Measurements from ENCODE around the gene PHF24.
"Not testable (repeated sequence)": the region's sequence is repeated elsewhere in the genome, so short reads cannot be mapped to it uniquely, and the experiment has no call there.

PHF24 gene

DNA sequence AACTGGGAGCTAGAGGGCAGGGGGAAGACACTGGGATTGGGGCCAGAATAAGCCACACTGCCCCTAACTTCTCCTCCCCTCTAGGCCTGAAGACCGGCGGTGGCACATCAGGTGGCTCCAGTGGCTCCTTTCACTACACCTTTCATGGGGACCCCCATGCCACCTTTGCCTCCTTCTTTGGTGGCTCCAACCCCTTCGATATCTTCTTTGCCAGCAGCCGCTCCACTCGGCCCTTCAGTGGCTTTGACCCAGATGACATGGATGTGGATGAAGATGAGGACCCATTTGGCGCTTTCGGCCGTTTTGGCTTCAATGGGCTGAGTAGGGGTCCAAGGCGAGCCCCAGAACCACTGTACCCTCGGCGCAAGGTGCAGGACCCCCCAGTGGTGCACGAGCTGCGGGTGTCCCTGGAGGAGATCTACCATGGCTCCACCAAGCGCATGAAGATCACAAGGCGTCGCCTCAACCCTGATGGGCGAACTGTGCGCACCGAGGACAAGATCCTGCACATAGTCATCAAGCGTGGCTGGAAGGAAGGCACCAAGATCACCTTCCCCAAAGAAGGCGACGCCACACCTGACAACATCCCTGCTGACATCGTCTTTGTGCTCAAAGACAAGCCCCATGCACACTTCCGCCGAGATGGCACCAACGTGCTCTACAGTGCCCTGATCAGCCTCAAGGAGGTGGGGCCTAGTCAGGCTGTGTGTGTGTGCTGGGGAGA is 38.3 kb downstream of the PHF24 start:
- FAIRE-seq (no peak), DNase-seq (ENCODE audit: low spot score) (no peak)

DNA sequence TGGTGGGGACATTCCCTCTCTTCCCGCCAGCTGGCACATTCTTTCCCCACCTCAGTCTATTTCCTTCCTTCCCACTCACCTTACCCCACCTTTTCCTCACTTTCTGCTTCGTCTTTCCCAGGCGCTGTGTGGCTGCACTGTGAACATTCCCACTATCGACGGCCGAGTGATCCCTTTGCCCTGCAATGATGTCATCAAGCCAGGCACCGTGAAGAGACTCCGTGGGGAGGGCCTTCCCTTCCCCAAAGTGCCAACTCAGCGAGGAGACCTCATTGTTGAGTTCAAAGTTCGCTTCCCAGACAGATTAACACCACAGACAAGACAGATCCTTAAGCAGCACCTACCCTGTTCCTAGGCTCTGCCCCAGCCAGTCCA is 38.8 kb downstream of the PHF24 start:
- DNase-seq (ENCODE audit: low spot score), result peak; percentile 41
- no peak for FAIRE-seq

DNA sequence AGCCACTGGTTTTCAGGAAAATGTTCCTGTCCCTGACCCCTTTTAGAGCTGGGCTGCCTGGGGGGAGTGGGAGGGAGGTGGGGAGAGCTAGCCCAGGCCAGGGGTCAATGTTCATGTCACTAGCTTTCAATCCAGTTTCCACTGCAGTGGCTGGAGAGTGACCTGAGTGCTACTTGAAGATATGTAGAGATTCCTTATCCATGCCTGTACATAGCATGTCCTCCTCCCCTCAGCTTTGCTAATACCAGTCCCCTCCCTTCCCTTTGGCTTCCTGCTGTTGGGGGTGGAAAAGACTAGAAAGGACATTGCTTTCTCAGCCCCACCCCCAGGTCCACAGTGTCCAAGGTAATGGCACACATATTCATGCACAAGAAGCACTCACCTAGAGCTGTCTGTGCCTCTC is 39.3 kb downstream of the PHF24 start:
- DNase-seq (ENCODE audit: low spot score) (no peak), FAIRE-seq (no peak)

DNA sequence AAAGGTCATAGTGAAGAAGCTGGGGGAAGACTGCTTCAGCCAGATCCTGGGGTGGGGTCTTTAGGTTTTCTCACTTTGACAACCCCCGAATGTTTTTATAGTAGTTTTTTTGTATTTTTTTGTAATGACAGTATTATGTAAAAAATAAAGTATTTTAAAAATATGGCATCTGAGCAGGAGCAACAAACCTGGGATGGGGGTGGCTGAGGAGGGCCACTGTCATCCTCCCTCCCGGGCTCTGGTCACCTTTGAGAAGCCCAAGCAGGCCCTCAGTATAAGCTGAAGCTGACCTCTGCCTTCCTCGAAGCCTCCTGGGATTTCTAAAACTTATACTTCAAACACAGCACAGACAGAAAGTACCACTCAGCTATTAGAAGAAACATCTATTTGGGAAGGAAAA is 40.2 kb downstream of the PHF24 start:
- no peak for DNase-seq (ENCODE audit: low spot score)
- FAIRE-seq, result no peak

DNA sequence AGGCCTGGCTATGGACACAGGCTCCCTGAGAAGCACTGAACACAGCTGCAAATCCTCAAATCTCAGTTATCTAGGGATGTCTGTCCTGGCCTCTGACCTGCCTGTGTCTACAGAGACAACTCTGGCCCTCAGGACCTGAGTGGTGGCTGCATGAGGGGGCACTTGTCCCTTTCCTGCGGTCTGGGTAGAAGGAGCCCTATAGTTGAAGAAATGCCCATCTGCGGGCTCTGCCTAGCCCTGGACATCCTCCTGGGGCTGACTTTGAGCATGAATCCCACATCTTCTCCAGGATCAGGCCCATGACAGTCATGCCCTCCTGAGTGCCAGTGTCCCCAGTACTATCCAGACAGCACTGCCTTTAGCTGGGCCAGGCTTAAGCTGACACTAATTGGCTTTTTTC is 41.5 kb downstream of the PHF24 start:
- no peak for FAIRE-seq
- no peak for DNase-seq (ENCODE audit: low spot score)

DNA sequence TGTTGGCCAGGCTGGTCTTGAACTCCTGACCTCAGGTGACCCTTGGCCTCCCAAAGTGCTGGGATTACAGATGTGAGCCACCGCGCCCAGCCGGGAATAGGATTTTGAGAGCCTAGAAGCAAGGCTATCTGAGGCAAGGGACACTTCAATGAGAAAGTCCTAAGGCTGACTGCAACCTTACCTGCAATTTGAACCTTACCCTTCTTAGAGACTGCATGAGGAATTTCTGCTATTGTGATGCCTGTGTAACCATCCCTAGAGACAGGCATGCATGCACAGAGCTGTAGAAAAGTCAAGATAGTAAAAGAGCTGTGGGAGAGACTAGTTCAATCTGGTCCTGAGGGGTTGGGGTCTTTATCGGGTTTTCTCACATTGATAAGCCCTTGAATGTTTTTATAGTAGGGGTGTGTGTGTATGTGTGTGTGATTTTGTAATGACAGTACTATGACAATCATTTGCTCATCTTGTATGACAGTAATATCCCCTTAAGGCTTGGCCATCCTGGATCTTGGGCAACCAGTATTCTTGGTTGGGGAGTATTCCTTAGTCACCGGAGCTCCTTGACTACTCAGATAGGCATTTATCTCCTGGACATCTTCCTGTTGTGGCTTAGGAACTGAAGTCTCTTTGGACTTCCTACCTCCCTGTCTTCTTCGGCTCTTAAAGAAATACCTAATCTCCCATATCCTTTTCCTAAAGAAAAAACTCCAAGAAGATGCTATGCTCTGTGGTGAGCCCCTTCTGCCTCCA is 42.6 kb downstream of the PHF24 start:
- FAIRE-seq (no peak), DNase-seq (ENCODE audit: low spot score) (peak; percentile 78)

DNA sequence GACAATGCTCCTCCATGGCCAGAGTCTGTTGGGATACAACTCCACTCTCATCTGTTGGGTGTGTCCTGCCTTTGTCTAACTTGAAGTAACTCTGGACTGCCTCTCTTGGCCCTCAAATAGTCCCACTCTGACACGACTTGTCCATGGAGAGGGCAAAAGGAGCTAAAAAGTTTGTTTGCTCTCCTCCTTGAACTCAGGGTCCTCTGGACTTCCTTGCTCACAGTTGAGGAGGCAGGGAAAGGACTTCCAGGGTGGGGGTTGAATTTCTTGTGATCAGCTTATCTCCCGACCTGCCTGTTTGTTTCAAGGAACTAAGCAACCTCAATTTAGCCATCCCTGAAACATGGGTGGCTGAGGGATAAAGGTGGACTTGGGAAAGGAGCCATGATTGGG is 43.2 kb downstream of the PHF24 start:
- no peak for FAIRE-seq

DNA sequence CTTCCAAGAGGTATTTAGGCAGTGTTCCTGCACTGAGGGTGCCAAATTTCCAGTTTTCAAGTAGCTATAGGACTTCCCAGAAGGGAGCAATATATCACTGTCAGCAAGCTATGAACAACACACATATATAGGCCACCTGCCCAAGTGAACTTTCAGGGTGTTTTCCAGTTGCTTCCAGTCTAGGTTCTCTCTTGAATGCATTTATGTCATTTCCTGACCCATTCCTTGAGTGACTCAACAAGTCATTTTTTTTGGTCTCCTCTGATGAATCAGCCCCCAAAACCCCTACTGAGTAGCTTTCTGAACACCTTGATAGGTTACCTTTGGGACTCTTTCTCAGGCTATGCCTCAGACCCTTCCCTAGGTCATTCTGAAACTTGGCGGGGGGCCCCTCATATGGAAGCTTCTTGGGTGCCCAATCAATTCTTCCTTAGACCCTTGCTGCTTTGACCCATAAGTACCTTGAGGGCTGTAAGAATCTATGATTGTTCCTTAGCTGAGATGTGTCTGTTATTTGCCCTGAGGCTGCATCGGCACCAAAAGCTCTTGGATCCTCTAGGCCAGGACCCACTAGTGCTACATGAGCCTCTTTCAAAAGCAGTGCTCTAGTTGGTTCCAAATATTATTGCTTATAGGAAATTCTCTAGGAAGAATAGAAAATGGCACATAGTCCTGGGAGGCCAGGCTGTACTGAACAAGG is 43.9 kb downstream of the PHF24 start:
- no peak for FAIRE-seq
- DNase-seq (ENCODE audit: low spot score), result peak; percentile 44

More for the DNA sequence above, 43.2 kb downstream of the PHF24 start:
- DNase-seq (ENCODE audit: low spot score), result no peak

DNA sequence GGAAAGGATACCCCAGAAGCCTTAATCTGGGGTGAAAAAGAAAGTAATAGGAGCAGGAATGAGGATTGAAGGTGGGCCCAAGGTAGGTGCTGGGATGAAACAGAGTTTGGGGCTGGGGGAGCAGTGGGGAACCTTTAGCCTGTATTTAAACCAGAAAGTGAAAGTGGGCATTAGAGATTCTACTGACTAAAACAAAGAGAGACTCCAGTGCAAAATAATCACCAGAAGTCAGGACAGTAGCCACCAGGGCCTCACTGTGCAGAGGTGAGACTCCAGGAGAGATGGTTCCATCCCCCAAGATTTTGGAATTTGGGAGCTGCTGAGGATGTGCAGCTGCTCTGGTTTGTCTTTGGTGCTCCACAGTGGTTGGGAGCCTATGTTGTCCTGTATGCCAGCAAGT is 44.5 kb downstream of the PHF24 start:
- DNase-seq (ENCODE audit: low spot score), result no peak
- FAIRE-seq, result no peak

DNA sequence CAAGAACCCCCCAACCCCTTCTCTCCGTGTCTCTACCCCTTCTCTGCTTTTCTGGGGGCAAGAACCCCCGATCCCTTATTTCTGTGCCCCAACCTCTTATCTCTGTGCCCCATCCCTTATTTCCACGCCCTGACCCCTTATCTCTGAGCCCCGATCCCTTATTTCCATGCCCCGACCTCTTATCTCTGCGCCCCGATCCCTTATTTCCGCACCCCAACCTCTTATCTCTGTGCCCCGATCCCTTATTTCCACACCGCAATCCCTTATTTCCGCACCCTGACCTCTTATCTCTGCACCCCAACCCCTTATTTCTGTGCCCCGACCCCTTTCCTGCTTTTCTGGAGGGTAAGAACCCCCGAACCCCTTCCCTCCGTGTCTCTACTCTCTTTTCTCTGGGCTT is 46.2 kb downstream of the PHF24 start:
- FAIRE-seq; DNase-seq (ENCODE audit: low spot score): not testable (repeated sequence)

DNA sequence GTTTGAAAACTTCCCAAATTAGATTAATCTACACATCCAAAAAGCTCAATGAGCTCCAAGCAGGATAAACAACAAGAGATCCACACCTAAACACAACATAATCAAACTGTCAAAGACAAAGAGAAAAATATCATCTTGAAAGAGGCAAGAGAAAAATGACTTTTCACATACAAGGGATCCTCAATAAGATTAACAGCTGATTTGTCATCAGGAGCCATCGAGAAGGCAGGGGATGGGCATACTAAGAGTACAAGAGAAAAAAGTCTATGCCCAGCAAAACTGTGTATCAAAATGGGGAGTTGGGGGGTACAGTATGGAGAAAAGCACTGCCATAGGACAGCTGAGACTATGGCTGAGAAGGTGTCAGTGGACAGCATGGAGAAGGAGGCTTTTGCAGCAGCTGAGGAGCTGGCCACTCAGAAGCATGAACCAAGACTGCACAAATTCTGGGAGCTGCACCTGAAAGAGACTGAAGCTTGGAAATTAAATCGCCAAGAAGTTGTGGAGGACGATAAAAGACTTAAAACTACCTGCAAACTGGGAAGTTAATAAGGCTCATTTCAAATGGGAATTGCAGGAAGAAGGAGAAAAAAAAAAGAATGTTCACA is 52.4 kb downstream of the PHF24 start:
- no peak for FAIRE-seq
- DNase-seq (ENCODE audit: low spot score), result no peak

DNA sequence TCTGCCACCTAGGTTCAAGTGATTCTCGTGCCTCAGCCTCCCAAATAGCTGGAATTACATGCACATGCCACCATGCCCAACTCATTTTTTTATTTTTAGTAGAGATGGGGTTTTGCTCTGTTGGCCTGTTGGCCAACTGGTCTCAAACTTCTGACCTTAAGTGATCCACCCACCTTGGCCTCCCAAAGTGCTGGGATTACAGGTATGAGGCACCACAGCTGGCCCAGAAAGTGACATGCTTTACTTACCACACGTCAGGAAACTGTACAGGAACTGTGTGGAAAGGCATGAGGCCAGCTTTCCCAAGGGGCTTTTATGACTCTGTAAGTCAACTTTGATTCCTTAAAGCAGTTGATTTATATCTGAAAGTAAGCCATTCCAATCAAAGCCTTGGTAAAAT is 56.4 kb downstream of the PHF24 start:
- DNase-seq (ENCODE audit: low spot score) (no peak), FAIRE-seq (no peak)

DNA sequence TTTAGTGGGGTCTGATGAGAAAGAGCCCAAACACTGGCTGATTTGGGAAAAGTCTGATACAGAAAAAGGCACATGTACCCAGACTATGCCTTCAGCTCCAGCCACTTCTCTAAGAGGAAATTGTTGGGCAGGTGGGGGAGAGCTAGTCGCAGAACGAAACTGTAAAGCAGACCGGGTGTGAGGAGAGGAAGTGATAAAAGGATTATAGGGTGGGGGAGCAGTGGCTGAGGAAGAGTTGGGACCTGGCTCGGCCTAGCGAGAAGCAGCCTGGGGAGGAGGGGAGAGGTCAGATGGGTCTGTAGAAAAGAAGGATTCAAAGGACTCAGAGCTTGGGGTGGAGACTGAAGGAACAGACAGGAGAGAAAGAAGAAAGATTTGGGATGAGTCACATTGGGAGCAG is 65.4 kb downstream of the PHF24 start:
- not testable (repeated sequence) for DNase-seq (ENCODE audit: low spot score); FAIRE-seq

DNA sequence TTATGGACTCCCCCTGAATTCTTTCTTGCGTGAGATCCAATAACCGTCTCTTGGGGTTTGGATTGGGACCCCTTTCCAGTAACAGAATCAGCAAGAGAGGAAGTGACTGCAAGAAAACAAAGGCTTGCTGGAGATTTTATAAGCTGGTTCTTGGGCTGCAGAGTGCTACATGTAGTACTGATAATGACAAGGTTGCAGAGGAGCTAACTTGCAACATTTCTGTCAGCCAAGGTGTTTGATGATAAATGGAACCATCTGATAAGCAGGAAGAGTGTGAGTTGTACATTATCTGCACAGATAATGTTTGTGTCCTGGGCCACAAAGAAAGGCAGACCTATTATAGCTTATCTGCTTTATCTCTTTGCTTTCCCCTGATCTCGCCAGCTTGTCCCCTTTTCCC is 68.6 kb downstream of the PHF24 start:
- no peak for DNase-seq (ENCODE audit: low spot score)
- no peak for FAIRE-seq

DNA sequence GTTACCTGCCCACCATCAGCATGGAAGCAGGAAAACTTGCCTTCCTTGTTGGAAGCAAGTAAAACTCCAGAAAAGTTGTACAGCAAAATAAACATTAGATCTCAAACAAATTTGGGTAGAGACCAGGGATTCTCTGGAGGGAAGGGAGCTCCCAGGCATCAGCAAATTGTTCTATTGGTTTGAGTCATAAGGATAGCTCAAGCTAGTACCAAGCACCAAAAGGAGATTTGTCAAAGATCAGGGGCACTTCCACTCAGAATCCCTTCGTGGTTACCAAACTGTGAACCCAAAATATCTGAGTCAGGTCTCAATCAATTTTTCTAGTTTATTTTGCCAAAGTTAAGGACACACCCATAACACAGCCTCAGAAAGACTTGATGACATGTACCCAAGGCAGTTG is 69.3 kb downstream of the PHF24 start:
- FAIRE-seq (no peak), DNase-seq (ENCODE audit: low spot score) (no peak)

DNA sequence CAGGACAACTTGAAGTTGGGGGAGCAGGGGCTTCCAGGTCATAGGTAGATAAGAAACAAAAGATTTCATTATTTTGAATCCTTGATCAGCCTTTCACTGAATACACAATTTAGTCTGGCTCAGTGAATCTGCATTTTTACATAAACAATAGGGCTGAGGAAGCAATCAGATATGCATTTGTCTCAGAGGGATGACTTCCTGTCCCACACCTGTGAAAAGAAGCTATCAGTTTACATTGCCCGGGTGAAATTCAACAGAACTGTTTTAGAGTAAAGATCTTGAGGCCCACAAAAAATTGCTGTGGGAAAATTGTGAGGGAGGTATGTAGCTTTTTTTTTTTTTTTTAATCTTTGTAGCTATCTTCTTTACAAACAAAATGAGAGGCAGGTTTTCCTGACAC is 69.8 kb downstream of the PHF24 start:
- no peak for DNase-seq (ENCODE audit: low spot score)
- no peak for FAIRE-seq

DNA sequence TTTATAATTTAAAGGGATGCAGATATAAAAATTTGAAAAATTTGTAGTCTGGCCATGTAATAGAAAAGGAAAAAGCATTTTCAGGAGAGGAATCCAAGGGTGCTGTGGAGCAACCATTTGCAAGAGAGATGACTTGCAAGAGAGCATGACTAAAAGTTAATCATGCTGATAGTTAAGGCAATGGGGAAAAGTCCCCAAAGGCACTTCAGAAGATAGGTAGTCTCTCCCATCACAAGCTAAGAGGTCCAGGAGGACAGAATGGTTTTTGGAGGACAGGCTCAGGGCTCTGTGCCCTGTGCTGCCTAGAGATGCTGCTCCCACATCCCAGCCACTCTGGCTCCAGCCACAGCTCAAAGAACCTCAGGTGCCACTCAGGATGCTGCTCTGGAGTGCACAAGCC is 70.3 kb downstream of the PHF24 start:
- no peak for FAIRE-seq

DNA sequence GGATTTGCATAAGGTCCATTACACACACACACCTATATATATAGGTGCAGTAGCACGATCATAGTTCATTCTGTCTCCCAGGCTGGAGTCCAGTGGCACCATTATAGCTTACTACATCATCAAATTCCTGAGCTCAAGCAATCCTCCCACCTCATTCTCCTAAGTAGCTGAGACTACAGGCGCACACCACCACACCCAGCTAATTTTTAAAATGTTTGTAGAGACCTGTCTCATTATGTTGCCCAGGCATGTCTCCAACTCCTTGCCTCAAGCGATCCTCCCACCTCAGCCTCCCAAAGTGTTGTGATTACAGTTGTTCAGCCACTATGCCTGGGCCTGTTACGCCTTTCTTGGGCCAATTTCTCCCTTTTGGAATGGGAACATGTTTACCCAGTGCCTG is 71.2 kb downstream of the PHF24 start:
- DNase-seq (ENCODE audit: low spot score) (no peak), FAIRE-seq (no peak)

More for the DNA sequence above, 70.3 kb downstream of the PHF24 start:
- DNase-seq (ENCODE audit: low spot score), result no peak

DNA sequence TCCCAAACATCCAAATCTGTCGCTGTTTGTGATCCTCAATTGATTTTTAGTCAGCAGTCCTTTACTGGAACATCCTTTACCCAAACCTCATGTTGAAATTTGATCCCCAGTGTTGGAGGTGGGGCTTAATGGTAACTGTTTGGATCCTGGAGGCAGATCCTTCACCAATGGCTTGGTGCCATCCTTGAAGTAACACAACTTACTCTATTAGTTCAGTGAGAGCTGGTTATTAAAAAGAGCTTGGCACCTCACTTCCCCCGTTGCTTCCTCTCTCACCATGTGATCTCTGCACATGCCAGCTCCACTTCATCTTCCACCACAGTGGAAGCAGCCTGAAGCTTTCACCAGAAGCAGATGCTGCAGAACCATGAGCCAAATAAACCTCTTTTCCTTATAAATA is 71.8 kb downstream of the PHF24 start:
- FAIRE-seq, result no peak
- no peak for DNase-seq (ENCODE audit: low spot score)

Measured in RCC 7860 (cell line).